HG02610 (cell line): Measurements from ENCODE around the gene TRIM67.
"Not testable (repeated sequence)": the region's sequence is repeated elsewhere in the genome, so short reads cannot be mapped to it uniquely, and the experiment has no call there.

ENCODE experiments used
- ATAC-seq: cut with Tn5 transposase; IDR thresholded peaks from one replicate; pipeline ENCODE4 v1.9.1; 2021; ENCODE audit warnings: mild to moderate bottlenecking, moderate library complexity; ENCODE audit not compliant: unreplicated experiment

The TRIM67 gene

DNA sequence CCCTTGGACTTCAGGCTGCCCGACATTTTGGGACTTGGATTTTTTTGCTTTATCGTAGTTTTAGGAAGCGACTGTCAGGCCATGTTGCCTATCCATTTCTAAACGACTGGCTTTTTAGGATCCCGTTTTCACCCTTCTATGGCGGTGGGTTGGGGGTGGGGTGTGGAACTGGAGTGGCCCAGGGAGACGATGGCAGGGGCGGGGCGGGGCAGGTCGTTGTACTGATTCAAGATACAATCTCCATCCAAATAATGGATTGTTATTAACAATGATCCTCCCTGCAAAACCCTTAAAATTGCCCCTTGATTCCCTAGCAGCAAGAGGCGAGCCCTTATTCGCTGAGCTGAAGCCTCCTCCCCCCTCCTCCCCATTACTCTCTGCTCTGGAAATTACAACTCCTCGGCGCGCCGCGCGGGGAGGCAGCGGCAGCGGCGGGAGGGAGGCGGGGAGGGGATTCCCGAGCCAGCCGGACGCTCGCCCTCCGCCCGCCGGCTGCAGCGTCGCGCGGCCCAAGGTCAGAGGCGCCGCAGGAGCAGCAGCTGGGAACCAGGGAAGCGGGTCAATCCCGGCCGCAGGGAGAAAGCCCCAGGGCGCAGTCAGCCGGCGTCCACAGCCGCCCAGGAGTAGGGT is at the start of gene TRIM67:
TSS of gene TRIM67 (plus strand) at position 392 of the 630 bp plus-strand sequence. CDS start 912 bp downstream, outside the sequence.
- no peak for ATAC-seq

DNA sequence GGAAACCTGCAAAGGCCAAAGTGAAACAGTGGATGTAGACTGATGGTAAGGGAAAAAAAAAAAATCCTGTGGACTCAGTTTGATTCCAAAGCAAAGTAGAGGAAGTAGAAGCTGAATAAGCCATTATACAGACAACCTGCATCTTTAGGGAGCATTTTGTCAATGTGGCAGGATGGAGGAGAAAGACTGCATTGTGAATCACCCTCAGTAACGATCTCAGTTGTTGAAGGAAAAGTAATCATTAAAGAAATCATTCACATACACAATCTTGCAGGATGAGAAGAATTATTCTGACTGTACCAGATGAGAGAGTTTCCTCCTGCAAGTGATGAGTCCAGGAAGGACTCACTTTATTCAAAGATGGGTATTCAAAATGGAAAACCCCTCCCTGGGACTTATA is 45.1 kb upstream of the TRIM67 start:
- no peak for ATAC-seq

GRCh38 chr1:231118704-231119453 is 43.0 kb upstream of the TRIM67 start:
- no peak for ATAC-seq

DNA sequence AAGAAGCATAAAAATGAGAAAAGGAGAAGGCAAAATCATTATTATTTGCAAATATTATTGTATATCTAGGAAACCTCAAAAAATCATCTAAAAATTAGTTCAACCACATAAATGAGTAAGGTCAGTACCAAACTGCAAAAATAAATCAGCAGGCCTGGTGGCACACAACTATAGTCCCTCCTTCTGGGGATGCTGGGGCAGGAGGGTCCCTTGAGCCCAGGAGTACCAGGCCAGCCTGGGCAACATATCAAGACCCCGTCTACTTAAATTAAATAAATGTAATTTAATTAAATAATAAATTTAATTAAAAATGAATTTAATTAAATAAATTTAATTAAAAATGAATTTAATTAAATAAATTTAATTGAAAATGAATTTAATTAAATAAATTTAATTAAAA is 40.3 kb upstream of the TRIM67 start:
- ATAC-seq, result no peak

- ATAC-seq, result no peak
These were observed 39.7 kb upstream of the TRIM67 start for GRCh38 chr1:231122143-231122542.

- no peak for ATAC-seq
These were observed 37.1 kb upstream of the TRIM67 start for GRCh38 chr1:231124746-231125145.

DNA sequence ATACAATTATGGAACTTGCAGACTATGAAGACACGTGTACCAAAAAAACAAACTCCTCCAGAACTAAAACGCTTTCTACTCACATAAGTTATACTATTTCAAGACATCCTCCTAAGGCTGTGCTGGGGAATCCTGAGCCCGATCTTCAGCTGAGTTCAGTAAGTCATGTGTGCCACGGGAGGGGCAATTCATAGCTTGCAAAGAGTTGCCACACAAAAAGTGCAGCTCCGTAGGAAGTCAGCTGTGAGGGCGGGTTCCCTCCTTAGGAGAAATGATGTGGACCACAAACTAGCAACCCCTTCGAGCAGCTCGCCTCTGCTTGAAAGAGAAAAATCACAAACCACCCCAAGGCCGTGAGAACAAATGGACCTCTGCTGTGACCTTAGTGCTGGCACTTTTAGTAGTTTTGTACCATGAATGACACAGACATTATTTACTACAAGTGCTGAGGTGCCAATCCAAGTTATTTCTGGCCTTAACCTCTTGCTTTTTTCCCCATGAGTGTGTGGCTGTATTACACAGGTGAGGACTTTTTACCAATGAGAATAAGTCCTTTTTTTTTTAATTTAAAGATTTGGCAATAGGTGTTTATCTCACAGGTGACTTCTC is 35.8 kb upstream of the TRIM67 start:
- ATAC-seq, result no peak

DNA sequence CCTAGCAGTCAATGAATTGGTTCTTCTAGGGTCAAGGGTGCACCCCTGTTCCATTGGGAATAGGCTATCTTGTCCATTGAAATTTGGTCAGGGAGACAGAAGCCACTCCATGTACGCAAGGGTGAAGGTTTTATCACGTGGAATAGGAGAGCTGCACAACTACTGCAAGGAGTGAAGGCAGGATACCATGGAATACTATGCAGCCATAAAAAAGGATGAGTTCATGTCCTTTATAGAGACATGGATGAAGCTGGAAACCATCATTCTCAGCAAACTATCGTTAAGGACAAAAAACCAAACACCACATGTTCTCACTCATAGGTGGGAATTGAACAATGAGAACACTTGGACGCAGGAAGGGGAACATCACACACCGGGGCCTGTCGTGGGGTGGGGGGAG is 34.8 kb upstream of the TRIM67 start:
- ATAC-seq, result not testable (repeated sequence)

GRCh38 chr1:231128471-231128870 is 33.4 kb upstream of the TRIM67 start:
- not testable (repeated sequence) for ATAC-seq

- ATAC-seq, result no peak
These were observed 31.3 kb upstream of the TRIM67 start for GRCh38 chr1:231130544-231130943.

DNA sequence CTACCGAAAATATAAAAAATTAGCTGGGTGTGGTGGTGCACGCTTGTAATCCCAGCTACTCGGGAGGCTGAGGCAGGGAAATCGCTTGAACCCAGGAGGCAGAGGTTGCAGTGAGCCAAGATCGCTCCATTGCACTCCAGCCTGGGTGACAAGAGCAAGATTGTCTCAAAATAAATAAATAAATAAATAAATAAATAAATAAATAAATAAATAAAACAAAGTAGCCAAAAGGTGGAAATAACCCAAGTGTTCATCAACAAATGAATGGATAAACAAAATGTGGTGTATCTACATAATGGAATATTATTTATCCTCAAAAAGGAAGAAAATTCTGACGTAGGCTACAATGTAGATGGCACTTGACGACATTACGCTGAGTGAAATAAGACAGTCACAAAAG is 29.3 kb upstream of the TRIM67 start:
- not testable (repeated sequence) for ATAC-seq

GRCh38 chr1:231134624-231135023 is 27.2 kb upstream of the TRIM67 start:
- ATAC-seq, result no peak

- ATAC-seq, result no peak
These were observed 23.6 kb upstream of the TRIM67 start for GRCh38 chr1:231138236-231138635.

DNA sequence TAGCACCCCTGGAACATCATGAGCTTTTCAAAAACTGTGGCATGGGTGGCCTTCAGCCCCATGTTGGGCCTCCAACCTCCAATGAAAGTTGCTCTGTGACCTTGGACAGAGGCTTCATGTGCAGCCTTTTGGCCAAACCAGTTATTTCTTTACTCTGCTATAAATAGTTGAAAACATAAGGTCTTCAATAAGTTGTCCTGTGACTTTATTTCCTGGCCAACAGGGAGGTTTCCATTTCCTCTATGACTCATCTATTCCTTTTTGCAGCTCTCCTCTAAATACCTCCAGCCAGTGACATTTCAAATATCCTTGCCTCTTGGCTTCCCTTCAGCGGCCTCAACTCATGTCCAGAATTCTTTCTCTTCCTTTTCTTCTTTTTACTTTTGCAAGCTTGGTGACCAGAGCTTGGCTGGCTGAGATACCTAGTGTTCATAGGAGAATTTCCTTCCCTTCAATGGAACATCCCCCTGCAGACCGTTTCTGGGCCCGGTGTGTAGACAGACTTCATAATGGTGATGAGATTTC is 22.7 kb upstream of the TRIM67 start:
- ATAC-seq, result no peak

DNA sequence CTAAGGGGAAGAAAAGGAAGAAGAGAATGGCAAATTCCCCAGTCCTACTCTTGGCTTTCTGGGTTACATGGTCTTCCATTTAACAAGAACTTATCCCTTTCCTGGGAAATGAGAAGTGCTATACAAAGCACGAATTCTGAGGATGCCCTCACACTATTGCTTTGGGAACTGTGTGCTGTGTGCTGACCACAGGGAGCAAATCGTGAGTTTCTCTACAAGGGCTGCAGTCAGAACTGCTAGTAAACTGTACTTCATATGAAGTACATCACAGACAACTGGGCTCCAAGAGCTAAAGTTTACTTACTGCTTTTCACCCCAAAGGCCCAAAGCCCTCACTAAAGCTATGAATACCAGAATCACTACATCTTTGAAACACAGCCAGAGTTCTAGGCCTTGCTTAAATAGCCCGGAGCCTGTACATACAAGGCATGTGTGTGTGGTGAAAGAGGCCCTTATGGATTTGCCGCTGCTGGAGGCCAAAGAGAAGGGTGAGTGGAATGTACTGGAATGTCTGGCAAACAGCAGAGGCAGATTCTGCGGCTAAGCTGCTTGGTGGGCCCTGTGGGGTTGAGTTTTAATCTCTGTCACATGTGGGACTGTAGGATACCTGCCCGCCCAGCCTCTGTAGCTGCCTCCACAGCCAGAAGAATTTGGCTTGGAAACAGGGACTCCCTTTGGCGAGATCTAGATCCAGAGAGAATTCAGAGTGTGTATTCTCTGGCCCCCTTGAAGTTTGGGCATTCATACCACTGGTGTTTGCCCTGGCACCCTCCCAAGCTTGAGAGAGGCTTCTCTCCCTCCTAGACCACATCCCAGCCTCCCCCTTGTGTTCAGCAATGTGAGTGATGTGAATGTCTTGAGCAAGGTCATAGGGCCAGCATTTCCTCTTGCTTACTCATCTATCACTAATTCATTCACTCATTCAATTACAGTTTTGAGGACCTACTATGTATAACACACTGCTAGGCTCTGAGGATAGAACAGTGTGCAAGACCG is 21.9 kb upstream of the TRIM67 start:
- ATAC-seq, result no peak

DNA sequence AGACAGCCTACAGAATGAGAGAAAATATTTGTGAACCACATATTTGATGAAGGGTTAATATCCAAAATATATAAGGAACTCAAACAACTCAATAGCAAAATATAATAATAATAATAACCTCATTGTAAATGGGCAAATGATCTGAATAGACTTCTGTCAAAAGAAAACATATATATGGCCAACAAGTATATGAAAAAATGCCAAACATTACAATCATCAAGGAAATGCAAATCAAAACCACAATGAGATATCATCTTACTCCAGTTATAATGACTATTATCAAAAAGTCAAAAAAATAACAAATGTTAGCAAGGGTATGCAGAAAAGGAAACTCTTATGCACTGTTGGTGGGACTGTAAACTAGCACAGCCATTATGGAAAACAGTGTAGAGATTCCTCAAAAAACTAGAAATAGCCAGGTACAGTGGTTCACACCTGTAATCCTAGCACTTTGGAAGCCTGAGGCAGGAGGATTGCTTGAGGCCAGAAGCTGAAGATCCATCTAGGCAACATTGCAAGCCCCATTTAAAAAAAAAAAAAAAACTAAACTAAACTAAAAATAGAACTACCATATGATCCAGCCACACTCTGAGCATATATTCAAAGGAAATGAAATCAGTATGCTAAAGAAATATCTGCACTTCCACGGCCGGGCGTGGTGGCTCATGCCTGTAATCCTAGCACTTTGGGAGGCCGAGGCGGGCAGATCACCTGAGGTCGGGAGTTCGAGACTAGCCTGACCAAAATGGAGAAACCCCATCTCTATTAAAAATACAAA is 17.3 kb upstream of the TRIM67 start:
- ATAC-seq, result no peak

DNA sequence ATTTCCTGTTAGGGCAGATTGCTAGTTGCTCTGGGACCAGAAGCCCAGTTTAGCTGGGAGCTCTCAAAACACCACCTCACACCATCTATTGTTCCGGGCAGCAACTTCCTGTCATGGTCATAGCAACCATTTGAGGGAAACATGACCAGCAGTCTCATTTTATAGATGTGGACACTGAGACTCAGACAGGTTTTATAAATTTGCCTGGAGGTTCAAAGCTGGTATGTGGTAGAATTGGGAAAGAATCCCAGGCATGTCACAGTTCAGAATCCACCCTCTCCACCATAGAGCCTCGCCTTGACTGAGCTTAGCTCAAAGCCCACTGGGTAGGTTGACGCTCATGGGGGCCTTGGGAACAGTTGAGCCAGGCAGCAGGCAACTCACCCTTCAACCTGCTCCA is 14.0 kb upstream of the TRIM67 start:
- no peak for ATAC-seq

- ATAC-seq, result no peak
These were observed 10.0 kb upstream of the TRIM67 start for GRCh38 chr1:231151811-231152210.

DNA sequence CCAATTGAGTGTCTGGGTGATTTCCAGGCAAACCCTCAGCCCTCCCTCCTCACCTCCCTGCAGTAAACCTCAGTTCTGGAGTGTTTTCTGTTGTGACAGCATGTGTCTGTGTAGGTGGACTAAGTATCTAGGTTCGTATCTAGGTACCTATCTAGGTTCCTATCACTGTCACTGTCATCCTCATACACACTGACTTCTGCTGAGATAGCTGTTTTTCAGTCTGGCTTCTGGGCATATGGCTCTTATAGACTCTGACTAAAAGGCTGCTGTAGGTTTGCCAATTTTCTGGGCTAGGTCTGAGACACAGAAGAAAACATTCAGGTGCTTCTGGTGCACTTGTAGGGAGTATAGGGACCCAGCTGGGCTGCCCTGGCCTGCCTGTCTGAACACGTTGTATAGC is 8.1 kb upstream of the TRIM67 start:
- ATAC-seq, result no peak

GRCh38 chr1:231155808-231156207 is 6.0 kb upstream of the TRIM67 start:
- no peak for ATAC-seq
